Measurements from ENCODE around the gene TMEM86B. TPM values are rescaled to one million over a fixed set of nuclear protein-coding genes. Genes with fewer than 3 reads are reported as not detected.
A peak's percentile ranks its signal among the peaks of the same experiment; 100 is the strongest.

The TMEM86B gene
- total RNA-seq, 1 donor from 2014 or later = 4.3 TPM

DNA sequence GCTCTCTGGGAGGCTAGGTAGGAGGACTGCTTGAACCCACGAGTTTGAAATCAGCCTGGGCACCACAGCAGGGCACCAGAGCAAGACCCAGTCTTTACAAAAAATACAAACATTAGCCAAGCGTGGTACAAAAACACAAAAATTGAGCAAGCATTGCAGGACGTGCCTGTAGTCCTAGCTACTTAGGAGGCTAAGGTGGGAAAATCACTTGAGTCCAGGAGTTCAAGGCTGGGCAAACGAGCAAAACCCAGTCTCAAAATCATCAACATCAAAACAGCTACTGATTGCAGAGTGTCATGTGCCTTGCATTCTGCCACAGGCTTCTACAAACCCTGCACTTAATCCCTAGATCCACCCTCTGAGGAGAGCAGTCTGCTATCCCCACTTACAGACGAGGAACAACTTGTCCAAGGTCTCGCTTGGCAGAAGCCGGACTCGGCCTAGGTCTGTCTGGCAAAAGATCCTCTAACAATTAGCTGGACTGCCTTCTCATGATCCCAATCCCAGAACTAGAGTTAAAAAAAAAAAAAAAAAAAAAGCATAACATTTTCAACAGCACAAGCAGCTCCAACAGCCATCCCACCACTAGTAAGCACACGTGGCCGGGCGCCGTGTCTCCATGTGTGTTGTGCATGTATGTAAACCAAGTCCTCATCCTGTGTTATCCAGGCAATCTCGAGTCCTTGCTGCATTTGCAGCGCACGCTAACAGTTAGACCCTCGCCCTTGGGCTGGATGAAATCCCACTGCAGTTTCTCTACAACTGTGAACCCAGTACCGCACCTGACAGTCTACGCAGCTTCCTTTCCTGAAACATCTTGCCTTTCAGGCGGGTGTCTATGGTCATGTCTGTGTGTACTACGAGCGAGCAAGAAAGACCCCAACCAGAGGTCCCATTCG is 28.2 kb upstream of the TMEM86B start:
- Histone ChIP-seq H3K27me3 (no peaks in the 10 kb centered on the region), H3K4me1 (peaks cover 46% of the 10 kb centered on the region), H3K27ac (no peak overlapping the region), H3K9me3 (no peaks in the 10 kb centered on the region), H3K36me3 (no peaks in the 10 kb centered on the region), H3K4me3 (peak overlapping the region; percentile 86)
- TF ChIP-seq, protein P1, sequence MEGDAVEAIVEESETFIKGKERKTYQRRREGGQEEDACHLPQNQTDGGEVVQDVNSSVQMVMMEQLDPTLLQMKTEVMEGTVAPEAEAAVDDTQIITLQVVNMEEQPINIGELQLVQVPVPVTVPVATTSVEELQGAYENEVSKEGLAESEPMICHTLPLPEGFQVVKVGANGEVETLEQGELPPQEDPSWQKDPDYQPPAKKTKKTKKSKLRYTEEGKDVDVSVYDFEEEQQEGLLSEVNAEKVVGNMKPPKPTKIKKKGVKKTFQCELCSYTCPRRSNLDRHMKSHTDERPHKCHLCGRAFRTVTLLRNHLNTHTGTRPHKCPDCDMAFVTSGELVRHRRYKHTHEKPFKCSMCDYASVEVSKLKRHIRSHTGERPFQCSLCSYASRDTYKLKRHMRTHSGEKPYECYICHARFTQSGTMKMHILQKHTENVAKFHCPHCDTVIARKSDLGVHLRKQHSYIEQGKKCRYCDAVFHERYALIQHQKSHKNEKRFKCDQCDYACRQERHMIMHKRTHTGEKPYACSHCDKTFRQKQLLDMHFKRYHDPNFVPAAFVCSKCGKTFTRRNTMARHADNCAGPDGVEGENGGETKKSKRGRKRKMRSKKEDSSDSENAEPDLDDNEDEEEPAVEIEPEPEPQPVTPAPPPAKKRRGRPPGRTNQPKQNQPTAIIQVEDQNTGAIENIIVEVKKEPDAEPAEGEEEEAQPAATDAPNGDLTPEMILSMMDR (IDR thresholded peaks at IDR 0.05) = no peak
- no peak for DNase-seq
- no peak for ATAC-seq
- intact Hi-C loops (cut with DNase I) = no loop called here

DNA sequence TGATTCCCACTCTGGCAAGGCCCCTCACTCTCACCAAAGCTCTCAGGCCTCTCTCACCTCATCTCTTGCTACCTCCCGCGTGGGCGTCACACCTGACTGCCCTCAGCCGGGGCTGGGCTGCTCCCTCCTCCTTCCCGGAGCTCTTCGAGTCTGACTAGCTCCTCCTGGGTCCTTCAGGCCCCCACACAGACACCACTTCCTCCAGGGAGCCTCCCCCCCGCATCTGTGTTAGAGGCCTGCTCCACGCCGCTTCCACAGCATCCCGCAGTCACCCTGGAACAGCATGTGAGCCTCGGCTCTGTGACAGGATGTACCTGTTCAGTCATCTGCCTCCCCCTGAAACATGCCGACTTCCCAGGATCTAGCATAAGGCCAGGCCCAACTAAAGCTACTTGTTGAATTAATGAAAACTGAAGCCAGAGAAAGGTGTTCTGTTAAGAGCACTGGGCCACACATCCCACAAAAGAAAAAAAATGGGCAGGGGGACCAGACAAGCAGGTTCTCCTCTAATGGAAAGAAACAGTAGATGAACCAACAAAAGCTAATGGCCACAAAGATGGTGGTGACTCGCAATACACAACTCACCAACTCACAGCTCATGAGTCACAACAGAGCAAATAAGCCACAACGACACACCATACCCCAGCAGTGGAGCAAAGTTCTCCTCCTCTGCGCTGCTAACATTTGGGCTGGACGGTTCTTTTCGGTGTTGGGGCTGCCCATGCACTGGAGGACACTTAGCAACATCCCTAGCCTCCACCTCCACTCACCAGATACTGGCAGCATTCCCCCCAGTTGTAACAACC is 27.3 kb upstream of the TMEM86B start:
- no peak for DNase-seq
- Histone ChIP-seq H3K4me3 (peak overlapping the region; percentile 47), H3K9me3 (no peaks in the 10 kb centered on the region), H3K27ac (peak overlapping the region; percentile 11), H3K4me1 (peaks cover 47% of the 10 kb centered on the region), H3K27me3 (no peaks in the 10 kb centered on the region), H3K36me3 (no peaks in the 10 kb centered on the region)
- ATAC-seq = no peak
- TF ChIP-seq, protein P1 (IDR thresholded peaks at IDR 0.05) = no peak
- intact Hi-C loops (cut with DNase I) = no loop called here

DNA sequence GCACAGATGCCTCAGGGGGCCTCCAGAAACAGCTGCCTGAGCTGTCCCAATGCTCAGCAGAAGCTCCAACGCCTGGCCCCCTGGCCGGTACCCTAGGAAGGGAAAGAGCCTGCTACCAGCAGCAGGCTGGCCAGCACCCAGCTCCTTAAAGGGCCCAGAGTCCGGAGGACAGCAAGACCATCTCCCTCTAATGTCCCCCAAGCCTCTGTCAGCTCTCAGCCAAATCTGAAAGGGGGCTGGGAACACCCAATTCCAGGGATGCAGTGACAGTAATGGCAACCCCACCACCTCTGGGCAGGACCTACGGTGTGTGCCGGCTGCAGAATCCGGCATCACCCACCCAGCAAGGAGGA is 26.0 kb upstream of the TMEM86B start:
- Histone ChIP-seq H3K36me3 (no peaks in the 10 kb centered on the region), H3K27me3 (no peaks in the 10 kb centered on the region), H3K27ac (peak overlapping the region; percentile 69), H3K4me1 (peaks cover 44% of the 10 kb centered on the region), H3K4me3 (peak overlapping the region; percentile 47), H3K9me3 (no peaks in the 10 kb centered on the region)
- TF ChIP-seq, protein P1 (IDR thresholded peaks at IDR 0.05) = no peak
- DNase-seq (no peak), ATAC-seq (no peak)
- intact Hi-C loops (cut with DNase I) = no loop called here

DNA sequence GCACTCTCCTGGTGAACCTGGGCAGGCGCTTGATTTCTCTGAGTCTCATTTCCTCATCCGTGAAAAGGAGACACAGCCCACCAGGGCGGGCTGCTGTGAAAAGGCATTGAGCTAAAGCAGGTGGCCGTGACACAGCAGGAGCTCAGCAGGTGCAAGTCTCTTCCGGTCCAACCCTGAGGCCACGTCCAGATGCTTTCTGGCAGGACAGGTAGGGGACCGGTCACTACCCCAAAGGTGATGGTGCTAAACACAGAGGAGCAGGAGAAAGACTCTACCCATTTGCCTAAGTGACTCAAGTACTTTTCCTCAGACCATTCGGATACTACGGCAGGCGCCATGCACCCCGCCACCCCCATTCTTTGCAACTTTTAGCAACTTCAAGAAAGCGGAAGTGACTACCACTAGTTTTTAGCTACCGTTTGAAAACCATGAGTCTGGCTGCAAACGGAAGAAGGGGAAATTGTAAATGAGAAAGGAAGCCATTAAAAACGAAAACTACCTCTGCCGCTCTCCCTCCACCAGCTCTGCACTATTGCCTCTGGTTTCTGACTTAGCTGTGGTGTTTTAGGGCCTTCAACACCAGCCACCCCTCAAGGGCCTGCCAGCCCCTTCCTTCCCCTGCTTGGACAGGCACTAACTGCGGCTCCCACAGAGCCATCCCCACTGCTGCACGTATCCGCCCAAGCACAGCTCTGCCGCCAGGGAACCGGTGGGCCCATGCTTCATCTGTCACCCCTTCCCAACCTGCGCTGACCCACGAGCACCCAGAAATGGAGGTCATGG is 25.5 kb upstream of the TMEM86B start:
- ATAC-seq = no peak
- no peaks in the 10 kb centered on the region for H3K36me3 ChIP-seq
- no peaks in the 10 kb centered on the region for H3K9me3 ChIP-seq
- intact Hi-C loops (cut with DNase I) = no loop called here
- H3K4me1 ChIP-seq = peaks cover 43% of the 10 kb centered on the region
- H3K27ac ChIP-seq = peak overlapping the region; percentile 69
- TF ChIP-seq, protein P1 (IDR thresholded peaks at IDR 0.05) = no peak
- peak; percentile 58 for DNase-seq
- no peaks in the 10 kb centered on the region for H3K27me3 ChIP-seq
- peak overlapping the region; percentile 47 for H3K4me3 ChIP-seq
